Cardiac fibroblast (primary cell): Measurements from ENCODE around the gene MARCHF10.
A peak's percentile ranks its signal among the peaks of the same experiment; 100 is the strongest.

Experiments used
- DNase-seq, 2 donors: peaks; one replicate each; pipeline versions ENCODE4 v3.0.0 to v3.0.0-alpha.2; 2010; ENCODE audit warnings: low read depth in 2 of 2
- H3K4me3 ChIP-seq, 2 donors: replicated peaks in 1 of 2; 1 replicate in 1 of 2; 2 replicates in 1 of 2; pipeline ENCODE4 v1.5.1; 2011; ENCODE audit warnings: low read depth in 2 of 2, low read length in 2 of 2, mild to moderate bottlenecking in 2 of 2, moderate library complexity in 1 of 2
- CTCF ChIP-seq: IDR thresholded peaks from one replicate; pipeline ENCODE4 v1.5.1; 2011; ENCODE audit warnings: low read depth, mild to moderate bottlenecking, low read length, inconsistent platforms

Gene MARCHF10

GRCh38 chr17:62722625-62723024 lies 85.5 kb downstream of the MARCHF10 start:
- DNase-seq, result no peak
- TF ChIP-seq CTCF, result no peak
- no peak overlapping the region for H3K4me3 ChIP-seq

- no peak for DNase-seq
- no peak overlapping the region for H3K4me3 ChIP-seq
- TF ChIP-seq CTCF, result peak; percentile 41
Observed at GRCh38 chr17:62720126-62720850, 87.8 kb downstream of the MARCHF10 start.

- H3K4me3 ChIP-seq, result no peak overlapping the region
- TF ChIP-seq CTCF, result no peak
- DNase-seq, result no peak
Observed at GRCh38 chr17:62719586-62719985, 88.5 kb downstream of the MARCHF10 start.

GRCh38 chr17:62718429-62718828 lies 89.7 kb downstream of the MARCHF10 start:
- DNase-seq, result peak; percentile 71 to 86
- no peak for TF ChIP-seq CTCF
- no peak overlapping the region for H3K4me3 ChIP-seq

GRCh38 chr17:62717889-62718288 lies 90.2 kb downstream of the MARCHF10 start:
- no peak overlapping the region for H3K4me3 ChIP-seq
- no peak for DNase-seq
- TF ChIP-seq CTCF, result no peak

- DNase-seq, result no peak
- no peak overlapping the region for H3K4me3 ChIP-seq
- TF ChIP-seq CTCF, result no peak
Observed at GRCh38 chr17:62717589-62717855, 90.6 kb downstream of the MARCHF10 start.
